Lower leg skin (tissue), 4 donors: ENCODE data around the gene LRRFIP1. TPM values are rescaled to one million over a fixed set of nuclear protein-coding genes. Genes with fewer than 3 reads are reported as not detected.
"Not testable (repeated sequence)": the region's sequence is repeated elsewhere in the genome, so short reads cannot be mapped to it uniquely, and the experiment has no call there.

Source experiments
- DNase-seq, 2 donors: peaks; one replicate each; pipeline ENCODE4 v3.0.0-alpha.2; 2019; ENCODE audit warnings: low spot score in 2 of 2
- H3K4me3 ChIP-seq: fragments of 200-600 bp; sonication (generic); 2 replicates; pipeline ENCODE4 v1.5.1; 2017; ENCODE audit warnings: mild to moderate bottlenecking, low read depth; ENCODE audit not compliant: poor library complexity, severe bottlenecking
- CTCF ChIP-seq, 3 donors: fragments of 450-650 bp; IDR thresholded peaks; one replicate each; pipeline ENCODE4 v1.5.1; 2016; ENCODE audit warnings: antibody characterized with exemption in 3 of 3, mild to moderate bottlenecking in 3 of 3, moderate library complexity in 2 of 3
- POLR2A ChIP-seq, 2 donors: fragments of 450-650 bp; IDR thresholded peaks; one replicate each; pipeline ENCODE4 v1.6.1; 2016 to 2017; ENCODE audit warnings: antibody characterized with exemption in 2 of 2, mild to moderate bottlenecking in 1 of 2, moderate library complexity in 1 of 2
- WGBS, 2 donors: methylation state at CpG; one replicate each; pipeline ENCODE4 v1.1.5; 2018; 5-methylcytosine and 5-hydroxymethylcytosine counted together
- intact Hi-C: fragments of 100-400 bp; cut with DNase I; formaldehyde crosslinking; loops from one replicate; pipeline ENCODE4 v1.15.0; 2023; ENCODE audit warnings: low total_unique reads
- total RNA-seq, 4 donors: library from RNA; depleted of rRNA; stranded (reverse); fragments of >200 nt; gene quantifications; one replicate each; pipeline ENCODE4 v1.1.0, GENCODE V29; 2016

The LRRFIP1 gene
- total RNA-seq, 4 donors from 2014 or later = 45.5 to 88.0 (median 67.5) TPM

- intact Hi-C loops = no loop called here
- DNase-seq = peak in 1 of 2 donors; percentile 45
- TF ChIP-seq POLR2A (IDR thresholded peaks at IDR 0.05) = no peak
- no peak overlapping the region for H3K4me3 ChIP-seq
- 87 to 91% methylated on average over 7 of the region's 7 CpGs for WGBS, 2 donors
Observed at GRCh38 chr2:237682151-237682550, 54.8 kb downstream of the LRRFIP1 start.

GRCh38 chr2:237682856-237683670 is 55.7 kb downstream of the LRRFIP1 start:
- WGBS, 2 donors = 83 to 88% methylated on average over 16 to 18 of the region's 18 CpGs
- H3K4me3 ChIP-seq = no peak overlapping the region
- no peak for TF ChIP-seq CTCF (IDR thresholded peaks at IDR 0.05)
- TF ChIP-seq POLR2A (IDR thresholded peaks at IDR 0.05) = no peak
- intact Hi-C loops = no loop called here
- DNase-seq = no peak

GRCh38 chr2:237685408-237685807 is 58.0 kb downstream of the LRRFIP1 start:
- H3K4me3 ChIP-seq = no peak overlapping the region
- TF ChIP-seq CTCF (IDR thresholded peaks at IDR 0.05) (no peak), POLR2A (IDR thresholded peaks at IDR 0.05) (no peak)
- DNase-seq = no peak
- 59 to 64% methylated on average over 5 of the region's 5 CpGs for WGBS, 2 donors
- intact Hi-C loops = no loop called here

GRCh38 chr2:237686659-237687136 is 59.3 kb downstream of the LRRFIP1 start:
- DNase-seq = peak in 1 of 2 donors; percentile 86
- TF ChIP-seq POLR2A (IDR thresholded peaks at IDR 0.05) (no peak), CTCF (IDR thresholded peaks at IDR 0.05) (no peak)
- intact Hi-C loops = no loop called here
- no peak overlapping the region for H3K4me3 ChIP-seq
- WGBS, 2 donors = 85 to 90% methylated on average over 11 of the region's 11 CpGs

- 31 to 40% methylated on average over 1 of the region's 1 CpG for WGBS, 2 donors
- no peak overlapping the region for H3K4me3 ChIP-seq
- intact Hi-C loops = no loop called here
- TF ChIP-seq CTCF (IDR thresholded peaks at IDR 0.05) (no peak), POLR2A (IDR thresholded peaks at IDR 0.05) (no peak)
- no peak for DNase-seq
Observed at GRCh38 chr2:237688081-237688480, 60.7 kb downstream of the LRRFIP1 start.

- DNase-seq, intact Hi-C loops, H3K4me3 ChIP-seq: not testable (repeated sequence)
- WGBS, 2 donors = 75 to 82% methylated on average over 6 of the region's 6 CpGs
Observed at GRCh38 chr2:237688541-237688940, 61.2 kb downstream of the LRRFIP1 start.
